KMS-11 (cell line): ENCODE data around the gene WASF2.
A peak's percentile ranks its signal among the peaks of the same experiment; 100 is the strongest.

Source experiments
- H2AFZ ChIP-seq: fragments of 200-600 bp; sonication (generic); 2 replicates; pipeline ENCODE4 v1.6.1; 2016; ENCODE audit warnings: antibody characterized with exemption, mixed run types, low read depth
- H3K27ac ChIP-seq: fragments of 200-600 bp; sonication (generic); 2 replicates; pipeline ENCODE4 v1.6.1; 2016; ENCODE audit warnings: mild to moderate bottlenecking, mixed run types
- H3K27me3 ChIP-seq: fragments of 200-600 bp; sonication (generic); 2 replicates; pipeline ENCODE4 v1.6.1; 2017; ENCODE audit warnings: mild to moderate bottlenecking, low read depth, mixed run types, moderate library complexity; ENCODE audit not compliant: insufficient read depth
- H3K36me3 ChIP-seq: fragments of 200-600 bp; sonication (generic); 2 replicates; pipeline ENCODE4 v1.6.1; 2017; ENCODE audit warnings: mild to moderate bottlenecking, mixed run types; ENCODE audit not compliant: insufficient read depth
- H3K4me1 ChIP-seq: fragments of 200-600 bp; sonication (generic); 2 replicates; pipeline ENCODE4 v1.6.1; 2016; ENCODE audit warnings: mild to moderate bottlenecking, low read depth, mixed run types; ENCODE audit not compliant: poor library complexity, severe bottlenecking
- H3K4me2 ChIP-seq: fragments of 200-600 bp; sonication (generic); 2 replicates; pipeline ENCODE4 v1.7.0; 2016; ENCODE audit warnings: mild to moderate bottlenecking, mixed run types
- H3K4me3 ChIP-seq: fragments of 200-600 bp; sonication (generic); IDR thresholded peaks from 2 replicates; pipeline ENCODE4 v1.6.1; 2017; ENCODE audit warnings: low read depth, low read length, mixed read lengths; ENCODE audit not compliant: insufficient read depth
- H3K79me2 ChIP-seq: fragments of 200-600 bp; sonication (generic); 2 replicates; pipeline ENCODE4 v1.6.1; 2016; ENCODE audit warnings: low read depth, mixed run types; ENCODE audit not compliant: insufficient read depth
- H3K9ac ChIP-seq: fragments of 200-600 bp; sonication (generic); 2 replicates; pipeline ENCODE4 v1.6.1; 2016; ENCODE audit warnings: mild to moderate bottlenecking, mixed run types
- H4K20me1 ChIP-seq: fragments of 200-600 bp; sonication (generic); 2 replicates; pipeline ENCODE4 v1.6.1; 2016; ENCODE audit warnings: mild to moderate bottlenecking, mixed run types; ENCODE audit not compliant: insufficient read depth
- CTCF ChIP-seq: fragments of 200-600 bp; sonication (generic); conservative IDR thresholded peaks from 2 replicates; pipeline ENCODE4 v1.6.1; 2017; ENCODE audit warnings: low read depth, mild to moderate bottlenecking, antibody characterized with exemption, low read length, moderate library complexity, mixed read lengths

WASF2 gene

DNA sequence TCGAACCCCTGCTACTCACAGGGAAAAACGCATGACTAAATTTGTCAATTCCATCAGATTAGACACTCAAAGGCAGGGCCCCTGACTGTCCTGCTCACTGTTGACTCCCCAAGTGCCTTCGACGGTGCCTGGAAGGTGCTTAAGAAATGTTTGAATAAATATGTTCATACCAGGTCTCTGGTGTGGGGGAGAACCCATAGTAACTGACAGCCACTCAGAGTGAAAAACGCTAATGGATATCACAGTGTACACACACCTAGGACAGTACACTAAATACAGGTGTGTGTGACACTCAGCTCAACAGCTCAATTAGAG is 39.7 kb upstream of the WASF2 start:
- H3K4me2 ChIP-seq, result no peak overlapping the region
- H3K4me1 ChIP-seq, result peaks cover 36% of the 10 kb centered on the region
- no peaks in the 10 kb centered on the region for H3K79me2 ChIP-seq
- no peaks in the 10 kb centered on the region for H4K20me1 ChIP-seq
- no peak overlapping the region for H3K27ac ChIP-seq
- H3K27me3 ChIP-seq, result no peaks in the 10 kb centered on the region
- no peak for TF ChIP-seq CTCF
- H3K4me3 ChIP-seq, result no peak overlapping the region
- no peak overlapping the region for H3K9ac ChIP-seq
- no peak overlapping the region for H2AFZ ChIP-seq
- no peaks in the 10 kb centered on the region for H3K36me3 ChIP-seq

GRCh38 chr1:27528818-27529703 is 39.1 kb upstream of the WASF2 start:
- no peak overlapping the region for H3K27ac ChIP-seq
- H3K4me1 ChIP-seq, result peaks cover 42% of the 10 kb centered on the region
- no peaks in the 10 kb centered on the region for H4K20me1 ChIP-seq
- H3K79me2 ChIP-seq, result no peaks in the 10 kb centered on the region
- H3K4me2 ChIP-seq, result no peak overlapping the region
- no peak for TF ChIP-seq CTCF
- no peak overlapping the region for H3K9ac ChIP-seq
- no peaks in the 10 kb centered on the region for H3K27me3 ChIP-seq
- H3K4me3 ChIP-seq, result no peak overlapping the region
- H2AFZ ChIP-seq, result no peak overlapping the region
- no peaks in the 10 kb centered on the region for H3K36me3 ChIP-seq

DNA sequence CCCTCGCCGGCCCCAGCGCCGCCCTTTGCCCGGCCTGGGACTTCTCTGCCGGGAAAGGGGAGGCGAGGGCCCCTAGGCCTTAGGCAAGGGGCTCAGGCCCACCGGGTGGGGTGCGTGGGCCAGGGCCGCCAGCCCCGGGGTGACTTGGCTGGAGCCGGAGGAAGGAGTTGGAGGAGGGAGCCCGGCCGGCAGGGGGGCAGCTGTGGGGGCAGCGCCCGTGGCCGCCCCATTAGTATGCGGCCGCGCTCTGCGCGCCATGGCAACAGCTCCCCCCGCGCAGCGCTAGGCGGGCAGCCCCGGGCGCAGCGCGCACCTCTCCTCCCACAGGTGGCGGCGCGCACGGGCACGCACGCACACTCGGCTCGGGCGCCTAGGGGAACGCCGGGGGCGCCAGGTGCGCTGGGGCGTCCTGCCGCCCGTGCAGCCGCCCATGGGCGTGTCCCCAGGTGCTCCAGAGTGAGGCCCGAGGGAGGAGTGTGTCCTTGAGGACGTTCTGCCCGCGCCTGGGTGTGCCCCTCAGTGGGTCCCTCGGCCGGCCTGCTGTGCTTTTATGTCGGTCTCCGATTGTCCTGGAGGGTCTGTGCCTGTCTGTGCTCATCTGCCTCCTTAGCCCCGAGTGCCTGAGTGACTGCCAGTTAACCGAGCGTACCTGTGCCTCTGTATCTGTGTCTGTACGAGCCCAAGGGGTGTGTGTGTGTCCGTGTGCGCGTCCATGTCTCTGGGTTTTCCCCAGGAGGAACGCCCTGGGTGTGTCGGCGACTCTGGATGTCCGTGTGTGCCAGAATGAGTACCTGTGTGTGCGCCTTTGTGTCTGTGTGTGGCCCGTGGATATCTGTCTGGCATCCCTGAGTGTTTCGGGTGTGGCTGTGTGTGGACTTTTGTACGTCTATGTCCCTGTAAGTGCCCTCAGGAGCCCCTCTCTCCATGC is 38.2 kb upstream of the WASF2 start:
- TF ChIP-seq CTCF, result no peak
- H3K9ac ChIP-seq, result peak overlapping the region; percentile 71
- H2AFZ ChIP-seq, result peak overlapping the region; percentile 53
- H3K4me1 ChIP-seq, result peaks cover 43% of the 10 kb centered on the region
- H3K27me3 ChIP-seq, result no peaks in the 10 kb centered on the region
- peak overlapping the region; percentile 99 for H3K4me2 ChIP-seq
- H4K20me1 ChIP-seq, result no peaks in the 10 kb centered on the region
- no peaks in the 10 kb centered on the region for H3K79me2 ChIP-seq
- peak overlapping the region; percentile 85 for H3K27ac ChIP-seq
- H3K36me3 ChIP-seq, result no peaks in the 10 kb centered on the region
- H3K4me3 ChIP-seq, result peak overlapping the region; percentile 60

GRCh38 chr1:27527223-27527889 is 37.4 kb upstream of the WASF2 start:
- Histone ChIP-seq H3K4me2 (peak overlapping the region; percentile 99), H3K27me3 (no peaks in the 10 kb centered on the region), H3K4me3 (peak overlapping the region; percentile 60), H4K20me1 (no peaks in the 10 kb centered on the region), H3K79me2 (no peaks in the 10 kb centered on the region), H3K9ac (peak overlapping the region; percentile 71), H3K4me1 (peaks cover 43% of the 10 kb centered on the region), H3K27ac (peak overlapping the region; percentile 85), H3K36me3 (no peaks in the 10 kb centered on the region), H2AFZ (peak overlapping the region; percentile 53)
- TF ChIP-seq CTCF, result no peak
